HepG2 (cell line): ENCODE results near the gene COA7. TPM values are rescaled to one million over a fixed set of nuclear protein-coding genes. Genes with fewer than 3 reads are reported as not detected.

ENCODE experiments used
- ATAC-seq: fragments of 200-7000 bp; cut with Tn5 transposase; 3 replicates; pipeline ENCODE4 v1.9.1; 2020; ENCODE audit warnings: mild to moderate bottlenecking, moderate library complexity
- BruUV-seq: library from RNA; stranded (reverse); fragments of 400-500 nt; replicated peaks from 2 replicates; lab custom pipeline; 2021; lab: Mats Ljungman, UMichigan
- CTCF ChIA-PET: fragments of 300-600 bp; formaldehyde crosslinking; extraction: SDS; loops from one replicate; lab custom pipeline; 2021; ENCODE audit warnings: low total read pairs, inconsistent platforms, low intra/inter-chr PET ratio; lab: Yijun Ruan, JAX
- POLR2A ChIA-PET: fragments of 350-600 bp; sonication (Branson Sonifier 250); formaldehyde crosslinking; loops from one replicate; lab custom pipeline; 2020; ENCODE audit warnings: antibody characterized with exemption, inconsistent platforms; lab: Yijun Ruan, JAX
- DNase-seq: peaks from one replicate; pipeline ENCODE4 v3.0.0-alpha.2; 2015; ENCODE audit warnings: low spot score
- FAIRE-seq: peaks from 3 replicates; lab custom pipeline; 2011; peaks lifted over from hg19 to GRCh38; lab: Jason Lieb, UNC
- H2AFZ ChIP-seq: one replicate; pipeline ENCODE4 v1.6.1; 2011; ENCODE audit warnings: low read length, inconsistent platforms
- H3K27ac ChIP-seq: fragments of 300-600 bp; 3 replicates; pipeline ENCODE4 v1.8.0; 2011; ENCODE audit warnings: mixed run types, mild to moderate bottlenecking, mixed read lengths, low read length, inconsistent platforms; ENCODE audit not compliant: insufficient read depth; ENCODE audit errors: extremely low read length
- H3K27me3 ChIP-seq, 2 experiments: fragments of 200-600 bp in 1 of 2; 2 replicates in 1 of 2; 3 replicates in 1 of 2; pipeline versions ENCODE4 v1.6.0 to v1.8.0; 2011; ENCODE audit warnings: low read length in 2 of 2, mild to moderate bottlenecking in 2 of 2, moderate library complexity in 2 of 2, inconsistent platforms in 1 of 2; ENCODE audit not compliant: insufficient read depth in 2 of 2, control insufficient read depth in 1 of 2
- H3K36me3 ChIP-seq, 2 experiments: fragments of 200-600 bp in 1 of 2; replicated peaks in 1 of 2; 2 replicates in 1 of 2; 3 replicates in 1 of 2; pipeline versions ENCODE4 v1.5.1 to v1.8.0; 2011; ENCODE audit warnings: low read length in 2 of 2, inconsistent platforms in 1 of 2; ENCODE audit not compliant: insufficient read depth in 2 of 2, control insufficient read depth in 1 of 2
- H3K4me1 ChIP-seq: 2 replicates; pipeline ENCODE4 v1.5.1; 2012; ENCODE audit warnings: low read length, inconsistent platforms; ENCODE audit not compliant: insufficient read depth
- H3K4me2 ChIP-seq: 2 replicates; pipeline ENCODE4 v1.6.0; 2011; ENCODE audit warnings: low read depth, low read length, inconsistent platforms
- H3K4me3 ChIP-seq, 3 experiments: fragments of 200-600 bp in 1 of 3; sonication (generic), shearing (Covaris generic) in 1 of 3; replicated peaks in 1 of 3; 2 replicates each; pipeline ENCODE4 v1.5.1; 2011 to 2016; ENCODE audit warnings: low read length in 3 of 3, inconsistent platforms in 2 of 3, low read depth in 2 of 3, mild to moderate bottlenecking in 2 of 3, control low read depth in 1 of 3, mixed read lengths in 1 of 3; ENCODE audit not compliant: insufficient read depth in 1 of 3
- H3K79me2 ChIP-seq: one replicate; pipeline ENCODE4 v1.6.1; 2011; ENCODE audit warnings: low read length, inconsistent platforms; ENCODE audit not compliant: insufficient read depth
- H3K9ac ChIP-seq: 2 replicates; pipeline ENCODE4 v1.6.0; 2011; ENCODE audit warnings: mild to moderate bottlenecking, low read depth, low read length, inconsistent platforms; ENCODE audit not compliant: insufficient read depth
- H3K9me3 ChIP-seq: 2 replicates; pipeline ENCODE4 v1.5.1; 2012; ENCODE audit warnings: mild to moderate bottlenecking, low read length
- H4K20me1 ChIP-seq: 2 replicates; pipeline ENCODE4 v1.6.0; 2011; ENCODE audit warnings: inconsistent platforms, mild to moderate bottlenecking, low read length, moderate library complexity; ENCODE audit not compliant: insufficient read depth
- ATF7 ChIP-seq, 2 experiments: fragments of 450-650 bp in 1 of 2; sonication (generic) in 1 of 2; formaldehyde crosslinking in 1 of 2; IDR thresholded peaks; 2 replicates each; pipeline versions ENCODE4 v1.4.0 to v1.6.1; 2016 to 2020; ENCODE audit warnings: antibody characterized with exemption in 1 of 2, mild to moderate bottlenecking in 1 of 2, missing genetic modification reagents in 1 of 2
- ELF1 ChIP-seq: sonication (generic); formaldehyde crosslinking; IDR thresholded peaks from 2 replicates; pipeline ENCODE4 v1.4.0; 2020; ENCODE audit warnings: missing genetic modification reagents
- HOXA7 ChIP-seq: sonication (generic); formaldehyde crosslinking; IDR thresholded peaks from 2 replicates; pipeline ENCODE4 v1.8.1; 2022; ENCODE audit warnings: mild to moderate bottlenecking, missing genetic modification reagents, moderate library complexity
- TEAD3 ChIP-seq: optimal IDR thresholded peaks from 2 replicates; pipeline ENCODE3; 2016; ENCODE audit warnings: borderline replicate concordance
- THRA ChIP-seq: sonication (generic); formaldehyde crosslinking; IDR thresholded peaks from 2 replicates; pipeline ENCODE4 v1.4.0; 2020; ENCODE audit warnings: missing genetic modification reagents, borderline replicate concordance
- TIGD3 ChIP-seq: sonication (generic); formaldehyde crosslinking; IDR thresholded peaks from 2 replicates; pipeline ENCODE4 v1.5.1; 2020; ENCODE audit warnings: mild to moderate bottlenecking, missing genetic modification reagents, borderline replicate concordance
- ZMYM3 ChIP-seq: sonication (generic); formaldehyde crosslinking; IDR thresholded peaks from 2 replicates; pipeline ENCODE4 v1.5.1; 2020; ENCODE audit warnings: mild to moderate bottlenecking, missing genetic modification reagents
- ZNF121 ChIP-seq: sonication (generic); formaldehyde crosslinking; IDR thresholded peaks from 2 replicates; pipeline ENCODE4 v1.5.0; 2020; ENCODE audit warnings: mild to moderate bottlenecking, missing genetic modification reagents
- ZNF260 ChIP-seq: sonication (generic); formaldehyde crosslinking; IDR thresholded peaks from 2 replicates; pipeline ENCODE4 v1.4.0; 2020; ENCODE audit warnings: missing genetic modification reagents, low read depth, mild to moderate bottlenecking, borderline replicate concordance
- ZNF770 ChIP-seq: sonication (generic); formaldehyde crosslinking; IDR thresholded peaks from 2 replicates; pipeline ENCODE4 v1.5.0; 2020; ENCODE audit warnings: mild to moderate bottlenecking, missing genetic modification reagents
- ZSCAN29 ChIP-seq: sonication (generic); formaldehyde crosslinking; conservative IDR thresholded peaks from 2 replicates; pipeline ENCODE4 v1.4.0; 2020; ENCODE audit warnings: mild to moderate bottlenecking, missing genetic modification reagents
- ZSCAN30 ChIP-seq: sonication (generic); formaldehyde crosslinking; IDR thresholded peaks from 2 replicates; pipeline ENCODE4 v1.5.0; 2020; ENCODE audit warnings: mild to moderate bottlenecking, missing genetic modification reagents
- WGBS: methylation state at CpG from one replicate; pipeline ENCODE4 v1.1.6; 2017; ENCODE audit warnings: low lambda C conversion rate; 5-methylcytosine and 5-hydroxymethylcytosine counted together
- in situ Hi-C: cut with HindIII; loops from 2 replicates; pipeline ENCODE4 v1.10.0; 2017; ENCODE audit warnings: low pct_unique_long_range_greater_than_20kb; ENCODE audit not compliant: extremely low pct_ligation_motif_present
- intact Hi-C: fragments of 100-400 bp; cut with micrococcal nuclease; formaldehyde crosslinking; loops from one replicate; pipeline ENCODE4 v1.10.0; 2022; ENCODE audit not compliant: unreplicated experiment
- polyA plus RNA-seq, 8 experiments: library from polyadenylated mRNA; depleted of rRNA in 3 of 8; stranded (reverse) in 7 of 8; unstranded in 1 of 8; fragments of >200 nt; fragmentation: Illumina TruSeq in 4 of 8; extraction: Trizol in 4 of 8; gene quantifications; 2 replicates each; pipeline versions ENCODE4 v1.2.1 to v1.2.3, GENCODE V29; 2011 to 2016; ENCODE audit warnings: low read depth in 4 of 8, missing spikeins in 1 of 8, mixed read lengths in 1 of 8; ENCODE audit not compliant: insufficient read depth in 1 of 8
- total RNA-seq, 5 experiments: library from RNA; depleted of rRNA; stranded (reverse); fragments of >200 nt; fragmentation: Illumina TruSeq; extraction: Trizol; gene quantifications; 2 replicates each; pipeline ENCODE4 v1.2.3, GENCODE V29; 2016; ENCODE audit warnings: low read depth in 1 of 5

The COA7 gene
- total and polyA plus RNA-seq, 2 of the 13 experiments (the other 11 are each of a cell fraction or from before 2014, with no cell fraction given) = 12.3 to 30.4 TPM

GRCh38 chr1:52733368-52733767, 35.2 kb upstream of the COA7 start:
- Histone ChIP-seq H3K4me3 (no peak overlapping the region), H4K20me1 (no peaks in the 10 kb centered on the region), H3K79me2 (peaks cover 11% of the 10 kb centered on the region), H3K36me3 (0 out of 5 replicates have a peak, but pooled peaks cover 0 to 5% of the 10 kb centered on the region in 2 experiments), H3K27me3 (no peaks in the 10 kb centered on the region; a peak in 1 of 5 replicates), H3K4me2 (no peak overlapping the region), H3K9me3 (no peaks in the 10 kb centered on the region), H3K4me1 (peaks cover 9% of the 10 kb centered on the region), H3K27ac (no peak overlapping the region), H3K9ac (no peak overlapping the region), H2AFZ (no peak overlapping the region)
- POLR2A ChIA-PET = no interaction called here
- BruUV-seq = no TSS peak
- DNase-seq (no peak), FAIRE-seq (no peak), ATAC-seq (no peak)
- WGBS = 97% methylated on average over 3 of the region's 3 CpGs
- CTCF ChIA-PET = no interaction called here
- TF ChIP-seq ATF7 (IDR thresholded peaks at IDR 0.05) (0 out of 2 replicates have a peak, but pooled peaks have one; percentile 9), ATF7 (CRISPR knock-in tag; IDR thresholded peaks at IDR 0.05) (no peak), TIGD3 (no peak), ZNF121 (CRISPR knock-in tag) (peak; percentile 61)
- in situ Hi-C loops (no loop called here), intact Hi-C loops (no loop called here)

- Histone ChIP-seq H3K36me3 (0 out of 5 replicates have a peak, but pooled peaks cover 0 to 5% of the 10 kb centered on the region in 2 experiments), H3K79me2 (peaks cover 24% of the 10 kb centered on the region), H3K27ac (no peak overlapping the region), H3K4me2 (peak overlapping the region; percentile 96), H3K27me3 (no peaks in the 10 kb centered on the region; a peak in 2 of 5 replicates), H2AFZ (no peak overlapping the region), H3K9ac (peak overlapping the region; percentile 88; the same call in 1 of the 2 replicates), H3K4me3 (peak overlapping the region in 2 of 3 experiments; percentile 30 to 90; a peak in 2 of 6 replicates), H3K9me3 (no peaks in the 10 kb centered on the region), H4K20me1 (no peaks in the 10 kb centered on the region; the same call in 1 of the 2 replicates), H3K4me1 (peaks cover 34% of the 10 kb centered on the region)
- no TSS peak for BruUV-seq
- in situ Hi-C loops = no loop called here
- FAIRE-seq (peak; percentile 32), ATAC-seq (no peak), DNase-seq (no peak)
- ChIA-PET POLR2A (interaction anchor here (1.8 kb wide), 1 partner anchor 25 kb away, joined by 4 read pairs; no protein-coding TSS in a partner anchor), CTCF (no interaction called here)
- intact Hi-C loops = loop anchor here (2.0 kb wide), 1 partner anchor 27 kb away; no protein-coding TSS in a partner anchor
- WGBS = 63% methylated on average over 5 of the region's 6 CpGs
- TF ChIP-seq ZMYM3 (CRISPR knock-in tag) (peak; percentile 81), ZNF260 (CRISPR knock-in tag) (no peak), TEAD3 (CRISPR knock-in tag) (peak; percentile 48), ZNF770 (CRISPR knock-in tag) (peak; percentile 94), ZSCAN30 (CRISPR knock-in tag) (no peak), ELF1 (CRISPR knock-in tag) (no peak), THRA (CRISPR knock-in tag) (peak; percentile 9; the same call in 1 of the 2 replicates), HOXA7 (CRISPR knock-in tag) (no peak), ZSCAN29 (CRISPR knock-in tag) (no peak)
Measured at GRCh38 chr1:52727956-52728656, 30.0 kb upstream of the COA7 start.
